Tibial artery (tissue), 4 donors: Measurements from ENCODE around the gene SLC9C1.

Experiments
- DNase-seq, 2 donors: peaks; one replicate each; pipeline ENCODE4 v3.0.0-alpha.2; 2019
- H3K27ac ChIP-seq, 2 donors: fragments of 200-600 bp; sonication (generic) in 1 of 2; 1 replicate in 1 of 2; 2 replicates in 1 of 2; pipeline ENCODE4 v1.5.1; 2018 to 2019; ENCODE audit warnings: mild to moderate bottlenecking in 1 of 2
- H3K27me3 ChIP-seq, 2 donors: fragments of 200-600 bp; sonication (generic) in 1 of 2; one replicate each; pipeline versions ENCODE4 v1.5.1 to v1.6.0; 2016 to 2019
- H3K36me3 ChIP-seq, 3 donors: fragments of 200-600 bp; sonication (generic) in 2 of 3; one replicate each; pipeline ENCODE4 v1.5.1; 2016 to 2019; ENCODE audit warnings: mild to moderate bottlenecking in 2 of 3
- H3K4me1 ChIP-seq, 4 donors: fragments of 200-600 bp; sonication (generic) in 2 of 4; 1 replicate in 3 of 4; 2 replicates in 1 of 4; pipeline ENCODE4 v1.5.1; 2016 to 2019
- H3K4me3 ChIP-seq, 2 donors: fragments of 200-600 bp; sonication (generic) in 1 of 2; 1 replicate in 1 of 2; 2 replicates in 1 of 2; pipeline ENCODE4 v1.5.1; 2018 to 2019; ENCODE audit warnings: mild to moderate bottlenecking in 2 of 2
- H3K9me3 ChIP-seq, 3 donors: fragments of 200-600 bp; sonication (generic) in 1 of 3; one replicate each; pipeline ENCODE4 v1.5.1; 2016 to 2019
- intact Hi-C: fragments of 100-400 bp; cut with DNase I; formaldehyde crosslinking; loops from one replicate; pipeline ENCODE4 v1.15.0; 2023; ENCODE audit warnings: low total_unique reads
- TF ChIP-seq, protein P1 (sequence below), 2 experiments: fragments of 200-600 bp in 1 of 2; fragments of 450-650 bp in 1 of 2; IDR thresholded peaks; one replicate each; pipeline ENCODE4 v1.5.1; 2017 to 2019; ENCODE audit warnings: antibody characterized with exemption in 2 of 2, mild to moderate bottlenecking in 1 of 2, moderate library complexity in 1 of 2

SLC9C1 gene

GRCh38 chr3:112297714-112298113 lies 3.7 kb upstream of the SLC9C1 start:
- H3K36me3 ChIP-seq: no peaks in the 10 kb centered on the region
- H3K4me3 ChIP-seq: no peak overlapping the region
- no peaks in the 10 kb centered on the region for H3K9me3 ChIP-seq
- H3K4me1 ChIP-seq: peaks cover 0 to 3% (median 0%) of the 10 kb centered on the region in 4 donors
- intact Hi-C loops: loop anchor here (10.0 kb wide), 1 partner anchor 227 kb away; no protein-coding TSS in a partner anchor
- H3K27me3 ChIP-seq: no peaks in the 10 kb centered on the region
- H3K27ac ChIP-seq: no peak overlapping the region
- TF ChIP-seq, protein P1, sequence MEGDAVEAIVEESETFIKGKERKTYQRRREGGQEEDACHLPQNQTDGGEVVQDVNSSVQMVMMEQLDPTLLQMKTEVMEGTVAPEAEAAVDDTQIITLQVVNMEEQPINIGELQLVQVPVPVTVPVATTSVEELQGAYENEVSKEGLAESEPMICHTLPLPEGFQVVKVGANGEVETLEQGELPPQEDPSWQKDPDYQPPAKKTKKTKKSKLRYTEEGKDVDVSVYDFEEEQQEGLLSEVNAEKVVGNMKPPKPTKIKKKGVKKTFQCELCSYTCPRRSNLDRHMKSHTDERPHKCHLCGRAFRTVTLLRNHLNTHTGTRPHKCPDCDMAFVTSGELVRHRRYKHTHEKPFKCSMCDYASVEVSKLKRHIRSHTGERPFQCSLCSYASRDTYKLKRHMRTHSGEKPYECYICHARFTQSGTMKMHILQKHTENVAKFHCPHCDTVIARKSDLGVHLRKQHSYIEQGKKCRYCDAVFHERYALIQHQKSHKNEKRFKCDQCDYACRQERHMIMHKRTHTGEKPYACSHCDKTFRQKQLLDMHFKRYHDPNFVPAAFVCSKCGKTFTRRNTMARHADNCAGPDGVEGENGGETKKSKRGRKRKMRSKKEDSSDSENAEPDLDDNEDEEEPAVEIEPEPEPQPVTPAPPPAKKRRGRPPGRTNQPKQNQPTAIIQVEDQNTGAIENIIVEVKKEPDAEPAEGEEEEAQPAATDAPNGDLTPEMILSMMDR (IDR thresholded peaks at IDR 0.05): no peak
- no peak for DNase-seq

DNA sequence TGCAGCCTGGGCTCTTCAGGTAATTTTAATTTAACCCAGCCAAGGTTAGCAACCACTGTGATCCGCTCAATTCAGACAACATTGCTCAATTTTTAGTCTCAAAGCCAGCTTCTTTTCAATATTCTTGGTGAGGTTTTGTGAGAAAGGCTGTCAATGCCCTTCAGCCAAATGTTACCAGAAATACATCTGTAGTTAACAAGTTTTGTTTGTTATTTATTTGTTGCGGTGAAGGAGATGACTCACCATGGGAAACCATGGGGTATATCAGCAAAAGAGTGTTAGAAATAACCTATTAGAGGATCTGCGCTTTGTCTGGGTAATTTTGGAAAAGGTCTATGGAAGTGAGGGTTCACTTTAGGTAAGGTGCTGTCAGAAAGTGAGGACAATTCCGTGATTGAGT lies 5.0 kb downstream of the SLC9C1 start:
- H3K27me3 ChIP-seq: no peaks in the 10 kb centered on the region
- TF ChIP-seq, protein P1 (IDR thresholded peaks at IDR 0.05): no peak
- no peak overlapping the region for H3K27ac ChIP-seq
- intact Hi-C loops: no loop called here
- H3K9me3 ChIP-seq: no peaks in the 10 kb centered on the region
- H3K4me1 ChIP-seq: no peaks in the 10 kb centered on the region
- H3K36me3 ChIP-seq: no peaks in the 10 kb centered on the region
- no peak overlapping the region for H3K4me3 ChIP-seq
- DNase-seq: no peak

GRCh38 chr3:112280266-112280665 lies 13.8 kb downstream of the SLC9C1 start:
- intact Hi-C loops: no loop called here
- TF ChIP-seq, protein P1 (IDR thresholded peaks at IDR 0.05): no peak

GRCh38 chr3:112273536-112273935 lies 20.5 kb downstream of the SLC9C1 start:
- H3K36me3 ChIP-seq: no peaks in the 10 kb centered on the region
- no peaks in the 10 kb centered on the region for H3K9me3 ChIP-seq
- H3K4me3 ChIP-seq: no peak overlapping the region
- intact Hi-C loops: no loop called here
- TF ChIP-seq, protein P1 (IDR thresholded peaks at IDR 0.05): no peak
- no peaks in the 10 kb centered on the region for H3K4me1 ChIP-seq
- no peak overlapping the region for H3K27ac ChIP-seq
- DNase-seq: no peak
- H3K27me3 ChIP-seq: no peaks in the 10 kb centered on the region

More at GRCh38 chr3:112280266-112280665, 13.8 kb downstream of the SLC9C1 start:
- H3K27ac ChIP-seq: no peak overlapping the region
- no peak for DNase-seq
- H3K4me3 ChIP-seq: no peak overlapping the region
- no peaks in the 10 kb centered on the region for H3K27me3 ChIP-seq
- H3K9me3 ChIP-seq: no peaks in the 10 kb centered on the region
- no peaks in the 10 kb centered on the region for H3K36me3 ChIP-seq
- H3K4me1 ChIP-seq: no peaks in the 10 kb centered on the region

DNA sequence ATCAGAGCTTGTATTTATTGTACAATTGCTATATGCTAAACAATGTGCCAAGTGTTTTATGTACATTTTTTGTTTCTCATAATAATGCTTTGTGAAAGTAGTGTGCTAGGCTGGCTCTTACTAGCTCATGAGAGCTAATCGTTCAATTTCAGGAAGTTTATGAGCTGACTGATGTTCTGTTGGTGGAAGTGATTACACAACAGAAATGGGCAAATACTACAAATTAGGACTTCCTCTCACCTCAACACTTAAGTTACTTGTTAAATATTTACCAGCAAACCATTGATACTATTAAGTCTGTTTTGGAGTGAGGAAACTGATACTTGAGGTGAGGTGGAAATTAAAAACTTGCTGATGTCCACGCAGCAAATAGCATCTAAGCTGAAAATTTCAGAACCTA lies 32.3 kb downstream of the SLC9C1 start:
- no peaks in the 10 kb centered on the region for H3K9me3 ChIP-seq
- intact Hi-C loops: no loop called here
- no peaks in the 10 kb centered on the region for H3K27me3 ChIP-seq
- no peak for DNase-seq
- H3K4me1 ChIP-seq: no peaks in the 10 kb centered on the region
- TF ChIP-seq, protein P1 (IDR thresholded peaks at IDR 0.05): no peak
- no peak overlapping the region for H3K4me3 ChIP-seq
- H3K36me3 ChIP-seq: no peaks in the 10 kb centered on the region
- no peak overlapping the region for H3K27ac ChIP-seq

- Histone ChIP-seq H3K27ac (no peak overlapping the region), H3K27me3 (no peaks in the 10 kb centered on the region), H3K4me1 (no peaks in the 10 kb centered on the region), H3K4me3 (no peak overlapping the region), H3K36me3 (no peaks in the 10 kb centered on the region), H3K9me3 (peaks cover 0 to 3% (median 0%) of the 10 kb centered on the region in 3 donors)
- intact Hi-C loops: no loop called here
- DNase-seq: no peak
- TF ChIP-seq, protein P1 (IDR thresholded peaks at IDR 0.05): no peak
Observed at GRCh38 chr3:112260563-112260962, 33.5 kb downstream of the SLC9C1 start.
